ENCODE measurements around the gene ISOC1.

Gene ISOC1

GRCh38 chr5:129155876-129156275 is 61.3 kb downstream of the ISOC1 start:
- TF ChIP-seq CTCF (IDR thresholded peaks at IDR 0.05; ENCODE audit: low read depth, low read length): no peak

GRCh38 chr5:129161830-129162229 is 67.3 kb downstream of the ISOC1 start:
- no peak for TF ChIP-seq CTCF (IDR thresholded peaks at IDR 0.05; ENCODE audit: low read depth, low read length)
- no peak overlapping the region for H3K4me3 ChIP-seq (ENCODE audit: low read depth, low read length)

More at GRCh38 chr5:129155876-129156275, 61.3 kb downstream of the ISOC1 start:
- no peak overlapping the region for H3K4me3 ChIP-seq (ENCODE audit: low read depth, low read length)

Data from WI38 (cell line).